ENCODE results near the gene LIF.

The LIF gene

DNA sequence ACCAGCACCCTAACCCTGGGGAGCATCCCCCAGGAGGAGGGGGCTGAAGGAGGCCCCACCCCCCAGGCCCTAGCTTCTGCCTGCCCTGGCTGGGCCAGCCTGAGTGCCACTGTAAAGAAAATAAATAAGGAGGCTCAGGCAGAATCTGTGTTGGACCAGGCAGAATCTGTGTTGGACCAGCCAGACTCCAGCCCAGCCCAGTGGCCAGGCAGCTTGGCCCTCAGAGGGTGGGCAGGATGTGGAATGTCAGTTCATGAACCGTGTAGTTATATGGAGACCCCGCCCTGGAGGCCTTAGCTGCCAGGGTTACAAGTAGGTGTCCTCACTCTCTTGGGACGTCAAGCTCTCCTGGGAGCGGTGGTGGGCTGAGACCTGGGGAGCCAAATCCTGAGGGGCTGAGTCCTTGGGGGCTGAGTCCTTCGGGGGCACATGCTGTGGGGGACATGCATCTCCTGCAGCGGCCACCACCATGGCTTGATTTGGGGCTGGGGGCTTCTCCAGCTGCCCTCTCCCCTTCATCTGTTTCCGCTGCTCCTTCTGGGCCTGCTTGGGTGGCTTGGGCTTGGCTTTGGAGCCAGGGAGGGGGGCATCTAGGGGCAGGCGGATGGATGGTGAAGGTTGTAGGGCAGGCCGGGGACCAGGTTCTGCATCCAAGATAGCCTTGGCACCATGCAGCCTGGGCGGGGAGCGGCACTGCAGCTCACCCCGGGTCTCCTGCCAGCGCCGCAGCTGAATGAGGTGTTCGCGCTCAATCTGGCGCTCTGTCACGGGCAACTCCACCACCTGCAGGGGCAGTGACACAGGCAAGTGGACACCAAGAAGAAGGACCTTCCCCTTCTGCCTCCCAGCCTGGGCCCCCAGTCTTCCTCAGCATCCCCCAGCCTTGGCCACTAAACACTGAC is 45.8 kb upstream of the LIF start:
- DNase-seq (ENCODE audit: low read depth), result no peak
- no peak overlapping the region for H3K4me3 ChIP-seq (ENCODE audit: low read length)
- TF ChIP-seq, protein P1, sequence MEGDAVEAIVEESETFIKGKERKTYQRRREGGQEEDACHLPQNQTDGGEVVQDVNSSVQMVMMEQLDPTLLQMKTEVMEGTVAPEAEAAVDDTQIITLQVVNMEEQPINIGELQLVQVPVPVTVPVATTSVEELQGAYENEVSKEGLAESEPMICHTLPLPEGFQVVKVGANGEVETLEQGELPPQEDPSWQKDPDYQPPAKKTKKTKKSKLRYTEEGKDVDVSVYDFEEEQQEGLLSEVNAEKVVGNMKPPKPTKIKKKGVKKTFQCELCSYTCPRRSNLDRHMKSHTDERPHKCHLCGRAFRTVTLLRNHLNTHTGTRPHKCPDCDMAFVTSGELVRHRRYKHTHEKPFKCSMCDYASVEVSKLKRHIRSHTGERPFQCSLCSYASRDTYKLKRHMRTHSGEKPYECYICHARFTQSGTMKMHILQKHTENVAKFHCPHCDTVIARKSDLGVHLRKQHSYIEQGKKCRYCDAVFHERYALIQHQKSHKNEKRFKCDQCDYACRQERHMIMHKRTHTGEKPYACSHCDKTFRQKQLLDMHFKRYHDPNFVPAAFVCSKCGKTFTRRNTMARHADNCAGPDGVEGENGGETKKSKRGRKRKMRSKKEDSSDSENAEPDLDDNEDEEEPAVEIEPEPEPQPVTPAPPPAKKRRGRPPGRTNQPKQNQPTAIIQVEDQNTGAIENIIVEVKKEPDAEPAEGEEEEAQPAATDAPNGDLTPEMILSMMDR (conservative IDR thresholded peaks at IDR 0.05; ENCODE audit: low read length), result no peak

DNA sequence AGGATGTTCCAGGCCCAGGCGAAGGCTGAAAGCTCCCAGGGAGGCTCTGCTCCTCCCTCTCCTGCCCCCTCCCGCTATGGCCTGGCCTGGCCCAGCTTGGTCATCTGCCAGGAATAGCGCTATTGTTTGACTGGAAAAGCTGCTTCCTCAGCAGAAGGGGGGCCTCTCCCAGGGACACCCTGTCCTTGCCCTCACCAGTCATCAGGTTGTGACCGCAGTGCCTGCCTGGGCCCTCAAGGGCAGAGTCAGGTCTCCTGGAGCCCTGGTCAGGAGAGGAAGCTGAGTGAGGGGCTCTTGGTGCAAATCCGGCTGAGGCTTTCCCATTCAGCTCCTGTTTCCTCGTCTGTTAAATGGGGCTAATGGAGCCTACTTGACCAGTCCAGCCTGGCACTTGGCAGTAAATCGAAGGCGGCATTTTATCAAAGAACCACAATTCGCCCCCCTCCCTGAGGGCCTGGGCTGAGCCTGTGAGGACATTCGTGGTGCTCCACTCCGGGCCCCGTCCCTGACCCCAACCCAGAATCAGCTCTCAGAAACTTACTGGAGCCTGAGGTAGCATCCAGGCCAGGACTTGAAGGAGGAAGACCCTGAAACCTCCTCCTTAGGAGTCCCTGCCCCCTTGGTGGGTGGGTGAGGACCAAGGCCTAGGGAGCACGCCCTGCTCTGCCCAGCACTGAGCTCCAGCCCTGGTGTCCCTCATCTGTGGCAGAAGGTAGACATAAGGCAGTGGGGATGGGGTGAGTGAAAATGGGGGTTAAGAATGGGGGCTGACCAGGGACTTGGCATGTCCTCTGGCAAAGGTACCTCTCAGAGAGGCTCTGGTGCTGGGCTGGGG is 44.7 kb upstream of the LIF start:
- TF ChIP-seq, protein P1 (conservative IDR thresholded peaks at IDR 0.05; ENCODE audit: low read length), result no peak
- no peak overlapping the region for H3K4me3 ChIP-seq (ENCODE audit: low read length)
- DNase-seq (ENCODE audit: low read depth), result peak; percentile 52

DNA sequence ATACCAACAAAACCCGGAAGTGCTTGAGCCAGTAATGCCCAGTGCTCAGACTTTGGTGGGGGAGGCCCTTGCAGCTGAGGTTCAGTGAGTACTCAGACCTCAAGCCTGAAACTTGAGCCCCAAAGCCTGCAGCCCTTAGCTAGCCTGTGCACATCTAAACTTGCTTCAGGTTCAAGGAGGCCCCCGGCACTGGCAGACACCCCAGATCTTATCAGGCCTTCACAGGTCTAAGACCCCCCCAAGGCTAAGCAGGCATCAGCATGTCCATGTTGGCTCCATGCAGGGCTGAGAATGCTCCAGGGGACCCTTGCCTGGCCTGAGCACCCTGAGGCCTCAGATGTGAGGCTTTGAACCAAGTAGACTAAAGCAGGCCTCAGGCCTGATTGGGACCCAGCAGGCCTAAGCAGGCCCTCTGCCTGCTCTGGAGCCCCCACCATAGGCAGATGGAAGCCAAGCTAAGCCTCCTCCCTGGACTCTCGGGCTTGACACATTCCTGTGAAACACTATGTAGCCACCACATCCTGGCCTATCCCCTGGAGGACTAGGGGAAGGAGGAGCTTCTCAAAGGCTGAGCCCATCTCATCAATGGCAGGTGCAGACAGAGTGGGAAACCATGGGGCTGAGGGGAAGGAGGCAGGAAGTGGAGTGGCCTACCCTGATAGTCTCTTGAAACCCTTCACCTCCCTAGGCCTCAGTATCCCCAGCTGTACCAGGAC is 43.9 kb upstream of the LIF start:
- peak; percentile 75 for DNase-seq (ENCODE audit: low read depth)
- H3K4me3 ChIP-seq (ENCODE audit: low read length), result peak overlapping the region; percentile 57; the same call in 1 of the 2 replicates
- TF ChIP-seq, protein P1 (conservative IDR thresholded peaks at IDR 0.05; ENCODE audit: low read length), result no peak

DNA sequence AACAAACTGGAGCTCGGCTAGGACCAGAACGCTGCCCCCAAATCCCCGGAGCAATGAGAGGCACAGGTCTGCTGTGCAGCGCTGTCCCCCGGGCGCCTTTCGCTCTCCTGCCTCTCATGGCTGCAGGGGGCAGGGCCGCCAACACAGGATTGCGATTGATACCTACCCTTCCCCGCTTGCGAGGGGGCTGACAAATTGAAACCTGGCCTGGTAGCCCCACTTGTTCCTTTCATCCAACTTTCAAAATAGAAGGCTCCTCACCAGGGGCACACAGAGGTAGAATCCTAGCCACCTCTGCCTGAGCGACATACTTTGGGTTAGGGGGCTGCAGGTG is 43.4 kb upstream of the LIF start:
- no peak for DNase-seq (ENCODE audit: low read depth)
- H3K4me3 ChIP-seq (ENCODE audit: low read length), result peak overlapping the region; percentile 57
- TF ChIP-seq, protein P1 (conservative IDR thresholded peaks at IDR 0.05; ENCODE audit: low read length), result no peak

DNA sequence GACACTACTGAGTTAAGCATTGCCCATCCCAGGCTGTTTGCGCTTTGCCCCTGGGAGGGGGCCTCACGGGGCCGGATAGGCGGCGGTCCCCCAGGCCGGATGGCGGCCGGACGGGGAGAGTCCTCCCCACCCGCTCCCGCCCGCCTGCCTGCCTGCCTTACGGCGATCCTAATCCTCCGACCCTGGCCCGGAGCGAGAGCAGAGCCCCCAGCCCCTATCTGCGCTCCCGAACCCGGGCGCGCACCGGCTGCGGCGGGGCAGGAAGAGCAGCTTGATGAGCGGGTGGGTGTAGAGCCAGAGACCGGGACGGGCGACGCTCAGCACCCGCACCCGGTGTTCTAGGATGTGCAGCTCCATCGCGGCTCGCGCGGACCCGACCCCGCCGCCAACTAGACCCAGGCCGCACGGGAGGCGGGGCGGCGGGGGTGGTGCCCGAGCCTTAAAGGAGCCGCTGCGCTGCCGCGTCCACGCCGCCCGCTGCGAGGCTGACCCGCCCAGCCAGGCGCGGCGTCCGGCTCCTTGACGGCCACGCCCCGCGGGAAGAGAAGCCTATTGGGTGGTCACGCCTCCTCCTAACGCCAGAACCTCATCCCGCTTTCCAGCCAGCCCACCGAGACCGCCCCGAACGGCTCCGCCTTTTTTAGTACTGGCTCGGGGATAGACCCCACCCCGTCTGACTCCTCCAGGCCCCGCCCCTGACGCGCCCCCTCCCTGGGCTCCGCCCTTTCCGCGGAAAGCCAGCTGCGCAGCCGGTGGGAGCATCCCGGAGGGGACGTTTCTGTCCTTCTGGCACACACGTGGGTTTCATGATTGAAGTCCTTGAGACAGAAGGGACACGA is 42.8 kb upstream of the LIF start, which contains the start of gene CASTOR1:
Gene CASTOR1, minus strand, starts transcription at position 365 of the 839 bp plus-strand sequence. Its CDS starts 8 bp downstream, at position 357.
- H3K4me3 ChIP-seq (ENCODE audit: low read length), result peak within 1 kb of the TSS; percentile 84
- TF ChIP-seq, protein P1 (conservative IDR thresholded peaks at IDR 0.05; ENCODE audit: low read length), result no peak
- DNase-seq (ENCODE audit: low read depth), result peak; percentile 97
